ENCODE results near the gene DCAF5.

The DCAF5 gene

GRCh38 chr14:69046476-69046860 lies 106.5 kb downstream of the DCAF5 start:
- H3K27me3 ChIP-seq (ENCODE audit: insufficient read depth, insufficient read length): no peaks in the 10 kb centered on the region
- H3K4me1 ChIP-seq (ENCODE audit: insufficient read depth, insufficient read length): peaks cover 4% of the 10 kb centered on the region
- TF ChIP-seq ZNF274 (IDR thresholded peaks at IDR 0.05; ENCODE audit: low read depth, low read length) (no peak), YY1 (IDR thresholded peaks at IDR 0.05; ENCODE audit: insufficient read depth, insufficient read length) (no peak), SUZ12 (IDR thresholded peaks at IDR 0.05; ENCODE audit: extremely low read depth, insufficient read depth, insufficient read length) (no peak)
- no peaks in the 10 kb centered on the region for H3K9me3 ChIP-seq (ENCODE audit: insufficient read depth, low read length)
- peak overlapping the region; percentile 2 for H3K9ac ChIP-seq (ENCODE audit: insufficient read length, low read depth)
- H3K36me3 ChIP-seq (ENCODE audit: insufficient read depth, insufficient read length, low read length): no peaks in the 10 kb centered on the region
- no peak overlapping the region for H3K4me3 ChIP-seq (ENCODE audit: insufficient read length, low read depth)
- no peak for DNase-seq (ENCODE audit: low read depth, low spot score)

DNA sequence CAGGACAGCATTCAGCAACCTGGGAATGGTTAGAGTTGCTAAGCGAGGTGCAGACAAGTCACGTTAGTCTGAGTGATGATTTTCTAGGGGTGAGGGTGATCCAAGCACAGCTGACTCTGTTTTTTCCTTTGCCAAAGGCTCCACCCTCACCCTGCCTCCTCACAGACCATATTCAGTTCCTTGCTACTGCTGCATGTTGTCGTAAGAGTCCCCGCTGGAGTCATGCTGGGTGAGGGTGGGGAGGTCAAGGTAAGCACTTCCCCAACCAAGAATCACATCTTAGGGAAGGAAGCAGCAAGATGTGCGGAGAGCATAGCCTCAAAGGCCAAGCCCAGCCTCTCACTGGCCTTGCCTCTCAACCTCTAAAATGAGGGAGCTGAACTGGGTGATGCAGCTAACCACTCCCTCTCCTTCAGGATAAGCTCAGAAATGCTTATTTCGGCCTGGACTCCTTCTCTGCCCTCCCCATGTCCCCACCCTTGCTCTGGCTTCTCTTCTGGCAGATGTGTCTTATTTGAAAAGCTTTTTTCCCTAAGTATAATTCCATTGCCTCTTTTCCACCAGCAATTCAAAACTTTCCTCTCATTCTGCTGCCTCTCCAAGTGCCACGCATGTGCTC lies 107.0 kb downstream of the DCAF5 start:
- H3K9ac ChIP-seq (ENCODE audit: insufficient read length, low read depth): peak overlapping the region; percentile 2
- no peaks in the 10 kb centered on the region for H3K27me3 ChIP-seq (ENCODE audit: insufficient read depth, insufficient read length)
- H3K36me3 ChIP-seq (ENCODE audit: insufficient read depth, insufficient read length, low read length): no peaks in the 10 kb centered on the region
- no peak for TF ChIP-seq SUZ12 (IDR thresholded peaks at IDR 0.05; ENCODE audit: extremely low read depth, insufficient read depth, insufficient read length)
- TF ChIP-seq YY1 (IDR thresholded peaks at IDR 0.05; ENCODE audit: insufficient read depth, insufficient read length): no peak
- no peaks in the 10 kb centered on the region for H3K9me3 ChIP-seq (ENCODE audit: insufficient read depth, low read length)
- DNase-seq (ENCODE audit: low read depth, low spot score): no peak
- no peak overlapping the region for H3K4me3 ChIP-seq (ENCODE audit: insufficient read length, low read depth)
- peaks cover 4% of the 10 kb centered on the region for H3K4me1 ChIP-seq (ENCODE audit: insufficient read depth, insufficient read length)

- Histone ChIP-seq H3K9ac (ENCODE audit: insufficient read length, low read depth) (no peak overlapping the region), H3K4me3 (ENCODE audit: insufficient read length, low read depth) (no peak overlapping the region), H3K27me3 (ENCODE audit: insufficient read depth, insufficient read length) (no peaks in the 10 kb centered on the region), H3K9me3 (ENCODE audit: insufficient read depth, low read length) (no peaks in the 10 kb centered on the region), H3K4me1 (ENCODE audit: insufficient read depth, insufficient read length) (peaks cover 4% of the 10 kb centered on the region), H3K36me3 (ENCODE audit: insufficient read depth, insufficient read length, low read length) (no peaks in the 10 kb centered on the region)
- TF ChIP-seq ZNF274 (IDR thresholded peaks at IDR 0.05; ENCODE audit: low read depth, low read length): no peak
- TF ChIP-seq YY1 (IDR thresholded peaks at IDR 0.05; ENCODE audit: insufficient read depth, insufficient read length): no peak
- no peak for DNase-seq (ENCODE audit: low read depth, low spot score)
Measured at GRCh38 chr14:69044965-69045555, 107.9 kb downstream of the DCAF5 start.

GRCh38 chr14:69044296-69044695 lies 108.6 kb downstream of the DCAF5 start:
- no peaks in the 10 kb centered on the region for H3K27me3 ChIP-seq (ENCODE audit: insufficient read depth, insufficient read length)
- no peak for DNase-seq (ENCODE audit: low read depth, low spot score)
- no peak overlapping the region for H3K4me3 ChIP-seq (ENCODE audit: insufficient read length, low read depth)
- no peaks in the 10 kb centered on the region for H3K9me3 ChIP-seq (ENCODE audit: insufficient read depth, low read length)
- no peak overlapping the region for H3K9ac ChIP-seq (ENCODE audit: insufficient read length, low read depth)
- H3K4me1 ChIP-seq (ENCODE audit: insufficient read depth, insufficient read length): peaks cover 4% of the 10 kb centered on the region
- TF ChIP-seq YY1 (IDR thresholded peaks at IDR 0.05; ENCODE audit: insufficient read depth, insufficient read length) (no peak), SUZ12 (IDR thresholded peaks at IDR 0.05; ENCODE audit: extremely low read depth, insufficient read depth, insufficient read length) (no peak), ZNF274 (IDR thresholded peaks at IDR 0.05; ENCODE audit: low read depth, low read length) (no peak)
- H3K36me3 ChIP-seq (ENCODE audit: insufficient read depth, insufficient read length, low read length): no peaks in the 10 kb centered on the region

GRCh38 chr14:69043596-69044260 lies 109.2 kb downstream of the DCAF5 start:
- H3K27me3 ChIP-seq (ENCODE audit: insufficient read depth, insufficient read length): no peaks in the 10 kb centered on the region
- TF ChIP-seq YY1 (IDR thresholded peaks at IDR 0.05; ENCODE audit: insufficient read depth, insufficient read length) (no peak), SUZ12 (IDR thresholded peaks at IDR 0.05; ENCODE audit: extremely low read depth, insufficient read depth, insufficient read length) (no peak), ZNF274 (IDR thresholded peaks at IDR 0.05; ENCODE audit: low read depth, low read length) (no peak)
- no peaks in the 10 kb centered on the region for H3K36me3 ChIP-seq (ENCODE audit: insufficient read depth, insufficient read length, low read length)
- H3K4me1 ChIP-seq (ENCODE audit: insufficient read depth, insufficient read length): peaks cover 7% of the 10 kb centered on the region
- H3K9me3 ChIP-seq (ENCODE audit: insufficient read depth, low read length): no peaks in the 10 kb centered on the region
- H3K4me3 ChIP-seq (ENCODE audit: insufficient read length, low read depth): no peak overlapping the region
- DNase-seq (ENCODE audit: low read depth, low spot score): no peak
- H3K9ac ChIP-seq (ENCODE audit: insufficient read length, low read depth): no peak overlapping the region

- no peaks in the 10 kb centered on the region for H3K27me3 ChIP-seq (ENCODE audit: insufficient read depth, insufficient read length)
- no peak for DNase-seq (ENCODE audit: low read depth, low spot score)
- no peaks in the 10 kb centered on the region for H3K9me3 ChIP-seq (ENCODE audit: insufficient read depth, low read length)
- H3K4me1 ChIP-seq (ENCODE audit: insufficient read depth, insufficient read length): peaks cover 10% of the 10 kb centered on the region
- H3K36me3 ChIP-seq (ENCODE audit: insufficient read depth, insufficient read length, low read length): no peaks in the 10 kb centered on the region
- no peak for TF ChIP-seq YY1 (IDR thresholded peaks at IDR 0.05; ENCODE audit: insufficient read depth, insufficient read length)
- no peak for TF ChIP-seq ZNF274 (IDR thresholded peaks at IDR 0.05; ENCODE audit: low read depth, low read length)
- no peak for TF ChIP-seq SUZ12 (IDR thresholded peaks at IDR 0.05; ENCODE audit: extremely low read depth, insufficient read depth, insufficient read length)
- H3K9ac ChIP-seq (ENCODE audit: insufficient read length, low read depth): no peak overlapping the region
- H3K4me3 ChIP-seq (ENCODE audit: insufficient read length, low read depth): no peak overlapping the region
Measured at GRCh38 chr14:69042787-69043444, 110.0 kb downstream of the DCAF5 start.

GRCh38 chr14:69042299-69042698 lies 110.6 kb downstream of the DCAF5 start:
- Histone ChIP-seq H3K9ac (ENCODE audit: insufficient read length, low read depth) (no peak overlapping the region), H3K4me1 (ENCODE audit: insufficient read depth, insufficient read length) (peaks cover 13% of the 10 kb centered on the region), H3K36me3 (ENCODE audit: insufficient read depth, insufficient read length, low read length) (no peaks in the 10 kb centered on the region), H3K9me3 (ENCODE audit: insufficient read depth, low read length) (no peaks in the 10 kb centered on the region), H3K4me3 (ENCODE audit: insufficient read length, low read depth) (no peak overlapping the region), H3K27me3 (ENCODE audit: insufficient read depth, insufficient read length) (no peaks in the 10 kb centered on the region)
- DNase-seq (ENCODE audit: low read depth, low spot score): no peak
- TF ChIP-seq SUZ12 (IDR thresholded peaks at IDR 0.05; ENCODE audit: extremely low read depth, insufficient read depth, insufficient read length) (no peak), YY1 (IDR thresholded peaks at IDR 0.05; ENCODE audit: insufficient read depth, insufficient read length) (no peak), ZNF274 (IDR thresholded peaks at IDR 0.05; ENCODE audit: low read depth, low read length) (no peak)

Measured in NT2/D1 (cell line).